ENCODE results near the gene ANKRA2.

Gene ANKRA2

GRCh38 chr5:73587923-73588322 lies 22.5 kb upstream of the ANKRA2 start:
- H3K4ac ChIP-seq (ENCODE audit: low read depth, low read length) = no peak overlapping the region
- no peak overlapping the region for H2BK120ac ChIP-seq (ENCODE audit: insufficient read depth, low read length, poor library complexity)
- H4K8ac ChIP-seq (ENCODE audit: low read depth, low read length) = no peak overlapping the region
- no peak overlapping the region for H3K18ac ChIP-seq (ENCODE audit: low read length)
- no peak for DNase-seq
- H3K14ac ChIP-seq (ENCODE audit: low read length) = no peak overlapping the region
- no peaks in the 10 kb centered on the region for H3K79me2 ChIP-seq (ENCODE audit: control insufficient read depth, insufficient read depth, low read length, poor library complexity)
- H2AK5ac ChIP-seq (ENCODE audit: low read length) = no peak overlapping the region
- H3K4me2 ChIP-seq (ENCODE audit: low read length) = no peak overlapping the region
- H3K27me3 ChIP-seq (ENCODE audit: insufficient read depth, low read length) = no peaks in the 10 kb centered on the region
- H3K27ac ChIP-seq (ENCODE audit: low read depth, low read length) = no peak overlapping the region
- H3K9me3 ChIP-seq (ENCODE audit: insufficient read depth, low read depth, low read length) = no peaks in the 10 kb centered on the region
- no peak overlapping the region for H2BK5ac ChIP-seq (ENCODE audit: low read depth, low read length, poor library complexity)
- no peak overlapping the region for H3K4me3 ChIP-seq (ENCODE audit: low read depth, low read length)
- no peak overlapping the region for H3K9ac ChIP-seq (ENCODE audit: low read length)
- H3K36me3 ChIP-seq (ENCODE audit: control insufficient read depth in 1 of 2, insufficient read depth in 2 of 2, low read length in 2 of 2) = no peaks in the 10 kb centered on the region
- H2BK12ac ChIP-seq (ENCODE audit: low read length) = no peak overlapping the region
- H4K12ac ChIP-seq (ENCODE audit: low read depth, low read length) = no peak overlapping the region
- H2AFZ ChIP-seq (ENCODE audit: insufficient read depth, low read length, poor library complexity) = no peak overlapping the region
- H4K91ac ChIP-seq (ENCODE audit: low read depth, low read length) = no peak overlapping the region
- H3K23ac ChIP-seq (ENCODE audit: low read length) = no peak overlapping the region
- no peaks in the 10 kb centered on the region for H3K4me1 ChIP-seq (ENCODE audit: control insufficient read depth in 1 of 2, insufficient read depth in 2 of 2, low read length in 2 of 2)
- no peaks in the 10 kb centered on the region for H3K79me1 ChIP-seq (ENCODE audit: low read length)
- WGBS (ENCODE audit: extremely low coverage, insufficient coverage, insufficient read length) = no CpG with 5 or more reads among the region's 1 CpG

- no peak overlapping the region for H3K18ac ChIP-seq (ENCODE audit: low read length)
- H2AFZ ChIP-seq (ENCODE audit: insufficient read depth, low read length, poor library complexity) = no peak overlapping the region
- no peak overlapping the region for H3K23ac ChIP-seq (ENCODE audit: low read length)
- no peak overlapping the region for H3K14ac ChIP-seq (ENCODE audit: low read length)
- no peaks in the 10 kb centered on the region for H3K4me1 ChIP-seq (ENCODE audit: control insufficient read depth in 1 of 2, insufficient read depth in 2 of 2, low read length in 2 of 2)
- H2BK5ac ChIP-seq (ENCODE audit: low read depth, low read length, poor library complexity) = no peak overlapping the region
- no peak overlapping the region for H2BK12ac ChIP-seq (ENCODE audit: low read length)
- H3K4ac ChIP-seq (ENCODE audit: low read depth, low read length) = no peak overlapping the region
- H3K79me1 ChIP-seq (ENCODE audit: low read length) = no peaks in the 10 kb centered on the region
- H2AK5ac ChIP-seq (ENCODE audit: low read length) = no peak overlapping the region
- no peaks in the 10 kb centered on the region for H3K9me3 ChIP-seq (ENCODE audit: insufficient read depth, low read depth, low read length)
- H3K9ac ChIP-seq (ENCODE audit: low read length) = no peak overlapping the region
- H2BK120ac ChIP-seq (ENCODE audit: insufficient read depth, low read length, poor library complexity) = no peak overlapping the region
- no peak for DNase-seq
- no peak overlapping the region for H4K91ac ChIP-seq (ENCODE audit: low read depth, low read length)
- no peaks in the 10 kb centered on the region for H3K79me2 ChIP-seq (ENCODE audit: control insufficient read depth, insufficient read depth, low read length, poor library complexity)
- no CpG with 5 or more reads among the region's 3 CpGs for WGBS (ENCODE audit: extremely low coverage, insufficient coverage, insufficient read length)
- H3K27ac ChIP-seq (ENCODE audit: low read depth, low read length) = no peak overlapping the region
- H3K27me3 ChIP-seq (ENCODE audit: insufficient read depth, low read length) = no peaks in the 10 kb centered on the region
- H4K8ac ChIP-seq (ENCODE audit: low read depth, low read length) = no peak overlapping the region
- H3K4me3 ChIP-seq (ENCODE audit: low read depth, low read length) = no peak overlapping the region
- H3K4me2 ChIP-seq (ENCODE audit: low read length) = no peak overlapping the region
- H4K12ac ChIP-seq (ENCODE audit: low read depth, low read length) = no peak overlapping the region
- H3K36me3 ChIP-seq (ENCODE audit: control insufficient read depth in 1 of 2, insufficient read depth in 2 of 2, low read length in 2 of 2) = peaks cover 2 to 7% of the 10 kb centered on the region in 2 experiments
Observed at GRCh38 chr5:73582285-73583145, 17.1 kb upstream of the ANKRA2 start.

- no peak for DNase-seq
- Histone ChIP-seq H3K23ac (ENCODE audit: low read length) (no peak overlapping the region), H4K8ac (ENCODE audit: low read depth, low read length) (peak overlapping the region; percentile 96), H3K79me1 (ENCODE audit: low read length) (peaks cover 5% of the 10 kb centered on the region), H3K4ac (ENCODE audit: low read depth, low read length) (peak overlapping the region; percentile 57), H4K12ac (ENCODE audit: low read depth, low read length) (no peak overlapping the region), H2AFZ (ENCODE audit: insufficient read depth, low read length, poor library complexity) (peak overlapping the region; percentile 93), H2BK5ac (ENCODE audit: low read depth, low read length, poor library complexity) (no peak overlapping the region), H3K4me3 (ENCODE audit: low read depth, low read length) (peak overlapping the region; percentile 96), H3K27ac (ENCODE audit: low read depth, low read length) (no peak overlapping the region), H3K36me3 (ENCODE audit: control insufficient read depth in 1 of 2, insufficient read depth in 2 of 2, low read length in 2 of 2) (peaks cover 0 to 2% of the 10 kb centered on the region in 2 experiments), H3K27me3 (ENCODE audit: insufficient read depth, low read length) (no peaks in the 10 kb centered on the region), H3K4me2 (ENCODE audit: low read length) (peak overlapping the region; percentile 76), H2BK120ac (ENCODE audit: insufficient read depth, low read length, poor library complexity) (no peak overlapping the region), H3K9ac (ENCODE audit: low read length) (peak overlapping the region; percentile 95), H2BK12ac (ENCODE audit: low read length) (no peak overlapping the region), H3K79me2 (ENCODE audit: control insufficient read depth, insufficient read depth, low read length, poor library complexity) (peaks cover 7% of the 10 kb centered on the region), H2AK5ac (ENCODE audit: low read length) (no peak overlapping the region), H3K18ac (ENCODE audit: low read length) (no peak overlapping the region), H3K9me3 (ENCODE audit: insufficient read depth, low read depth, low read length) (no peaks in the 10 kb centered on the region), H3K14ac (ENCODE audit: low read length) (no peak overlapping the region), H3K4me1 (ENCODE audit: control insufficient read depth in 1 of 2, insufficient read depth in 2 of 2, low read length in 2 of 2) (no peaks in the 10 kb centered on the region), H4K91ac (ENCODE audit: low read depth, low read length) (peak overlapping the region; percentile 42)
- WGBS (ENCODE audit: extremely low coverage, insufficient coverage, insufficient read length) = no CpG with 5 or more reads among the region's 8 CpGs
Observed at GRCh38 chr5:73565969-73566547, 619 bp upstream of the ANKRA2 start.

- Histone ChIP-seq H3K9ac (ENCODE audit: low read length) (peak overlapping the region; percentile 91), H3K79me2 (ENCODE audit: control insufficient read depth, insufficient read depth, low read length, poor library complexity) (peaks cover 7% of the 10 kb centered on the region), H3K4ac (ENCODE audit: low read depth, low read length) (peak overlapping the region; percentile 89), H3K27ac (ENCODE audit: low read depth, low read length) (peak overlapping the region; percentile 72), H4K12ac (ENCODE audit: low read depth, low read length) (peak overlapping the region; percentile 99), H3K79me1 (ENCODE audit: low read length) (peaks cover 5% of the 10 kb centered on the region), H2BK120ac (ENCODE audit: insufficient read depth, low read length, poor library complexity) (peak overlapping the region; percentile 80), H3K4me1 (ENCODE audit: control insufficient read depth in 1 of 2, insufficient read depth in 2 of 2, low read length in 2 of 2) (no peaks in the 10 kb centered on the region), H4K8ac (ENCODE audit: low read depth, low read length) (peak overlapping the region; percentile 99), H3K9me3 (ENCODE audit: insufficient read depth, low read depth, low read length) (no peaks in the 10 kb centered on the region), H2AFZ (ENCODE audit: insufficient read depth, low read length, poor library complexity) (no peak overlapping the region), H3K23ac (ENCODE audit: low read length) (no peak overlapping the region), H3K4me3 (ENCODE audit: low read depth, low read length) (peak overlapping the region; percentile 96), H3K36me3 (ENCODE audit: control insufficient read depth in 1 of 2, insufficient read depth in 2 of 2, low read length in 2 of 2) (peaks cover 2% of the 10 kb centered on the region in 2 experiments), H4K91ac (ENCODE audit: low read depth, low read length) (peak overlapping the region; percentile 90), H3K18ac (ENCODE audit: low read length) (peak overlapping the region; percentile 18), H3K14ac (ENCODE audit: low read length) (peak overlapping the region; percentile 94), H3K4me2 (ENCODE audit: low read length) (peak overlapping the region; percentile 76), H2BK12ac (ENCODE audit: low read length) (no peak overlapping the region), H3K27me3 (ENCODE audit: insufficient read depth, low read length) (no peaks in the 10 kb centered on the region), H2AK5ac (ENCODE audit: low read length) (no peak overlapping the region), H2BK5ac (ENCODE audit: low read depth, low read length, poor library complexity) (peak overlapping the region; percentile 89)
- WGBS (ENCODE audit: extremely low coverage, insufficient coverage, insufficient read length) = no CpG with 5 or more reads among the region's 9 CpGs
- no peak for DNase-seq
Observed at GRCh38 chr5:73564675-73565074, 764 bp downstream of the ANKRA2 start.

Data from trophoblast cell (in vitro differentiated cells and primary cell).